ENCODE results near the gene GLA. TPM values are rescaled to one million over a fixed set of nuclear protein-coding genes. Genes with fewer than 3 reads are reported as not detected.

The GLA gene
- total RNA-seq, 1 donor from 2014 or later = 9.0 TPM

GRCh38 chrX:101417981-101418841, 10.5 kb upstream of the GLA start:
- TF ChIP-seq, protein P1, sequence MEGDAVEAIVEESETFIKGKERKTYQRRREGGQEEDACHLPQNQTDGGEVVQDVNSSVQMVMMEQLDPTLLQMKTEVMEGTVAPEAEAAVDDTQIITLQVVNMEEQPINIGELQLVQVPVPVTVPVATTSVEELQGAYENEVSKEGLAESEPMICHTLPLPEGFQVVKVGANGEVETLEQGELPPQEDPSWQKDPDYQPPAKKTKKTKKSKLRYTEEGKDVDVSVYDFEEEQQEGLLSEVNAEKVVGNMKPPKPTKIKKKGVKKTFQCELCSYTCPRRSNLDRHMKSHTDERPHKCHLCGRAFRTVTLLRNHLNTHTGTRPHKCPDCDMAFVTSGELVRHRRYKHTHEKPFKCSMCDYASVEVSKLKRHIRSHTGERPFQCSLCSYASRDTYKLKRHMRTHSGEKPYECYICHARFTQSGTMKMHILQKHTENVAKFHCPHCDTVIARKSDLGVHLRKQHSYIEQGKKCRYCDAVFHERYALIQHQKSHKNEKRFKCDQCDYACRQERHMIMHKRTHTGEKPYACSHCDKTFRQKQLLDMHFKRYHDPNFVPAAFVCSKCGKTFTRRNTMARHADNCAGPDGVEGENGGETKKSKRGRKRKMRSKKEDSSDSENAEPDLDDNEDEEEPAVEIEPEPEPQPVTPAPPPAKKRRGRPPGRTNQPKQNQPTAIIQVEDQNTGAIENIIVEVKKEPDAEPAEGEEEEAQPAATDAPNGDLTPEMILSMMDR (IDR thresholded peaks at IDR 0.05) = no peak
- Histone ChIP-seq H3K4me3 (peak overlapping the region; percentile 66 to 71), H3K4me1 (peaks cover 0 to 4% of the 10 kb centered on the region in 2 donors), H3K9me3 (no peaks in the 10 kb centered on the region), H3K36me3 (no peaks in the 10 kb centered on the region), H3K27me3 (no peaks in the 10 kb centered on the region), H3K27ac (peak overlapping the region; percentile 93 to 95)
- DNase-seq (ENCODE audit: low spot score in 2 of 2) = peak in 1 of 2 donors; percentile 84
- intact Hi-C loops (cut with DNase I) = loop anchor here (1.0 to 10.0 kb wide), 4 partner anchors 9 to 1237 kb away; partner anchors contain the start of genes GPRASP1, TCEAL2 and ZMAT1

DNA sequence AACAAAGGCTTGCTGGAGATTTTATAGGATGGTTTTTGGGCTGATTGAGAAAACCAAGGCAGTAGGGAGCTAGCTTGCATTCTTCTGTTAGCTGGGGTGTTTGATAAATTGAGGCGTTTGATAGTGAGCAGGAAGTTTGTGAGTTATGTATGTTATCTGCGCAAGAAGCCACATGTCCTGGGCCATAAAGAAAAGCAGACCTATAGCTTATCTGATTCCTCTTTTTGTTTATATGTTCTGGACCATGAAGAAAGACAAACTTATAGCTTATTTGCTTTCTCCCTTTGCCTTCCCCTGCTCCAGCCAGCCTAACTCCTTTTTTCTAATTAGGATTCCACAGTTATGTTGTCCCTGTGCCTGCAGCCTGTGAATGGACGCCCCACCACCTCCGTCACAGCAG, 9.5 kb upstream of the GLA start:
- Histone ChIP-seq H3K4me1 (peaks cover 0 to 4% of the 10 kb centered on the region in 2 donors), H3K4me3 (no peak overlapping the region), H3K27me3 (no peaks in the 10 kb centered on the region), H3K36me3 (peaks cover 0 to 5% of the 10 kb centered on the region in 2 donors), H3K27ac (peak overlapping the region in 1 of 2 donors; percentile 95), H3K9me3 (no peaks in the 10 kb centered on the region)
- DNase-seq (ENCODE audit: low spot score in 2 of 2) = no peak
- TF ChIP-seq, protein P1 (IDR thresholded peaks at IDR 0.05) = no peak
- intact Hi-C loops (cut with DNase I) = loop anchor here (5.0 to 10.0 kb wide), 3 partner anchors 515 to 1238 kb away; partner anchors contain the start of genes GPRASP1, TCEAL2 and ZMAT1

DNA sequence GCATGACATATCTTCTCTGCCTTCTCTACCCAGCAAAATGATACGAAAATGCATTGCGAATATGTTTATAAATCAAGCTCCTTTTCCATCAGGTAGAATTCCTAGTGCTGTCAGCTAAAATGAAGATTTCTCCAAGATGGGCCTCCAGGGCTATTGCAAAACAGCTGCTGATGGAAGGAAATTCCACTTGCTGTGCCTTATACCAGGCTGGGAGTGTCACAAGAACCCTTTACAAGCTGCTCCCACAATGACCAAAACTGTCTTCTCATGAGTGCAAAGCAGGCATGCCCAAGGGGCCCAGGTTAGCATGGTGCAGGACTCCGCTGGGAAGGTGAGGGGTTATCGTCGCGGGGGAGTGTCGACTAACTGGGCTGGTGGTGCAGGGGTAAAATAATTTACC, 9.0 kb upstream of the GLA start:
- H3K27me3 ChIP-seq = no peaks in the 10 kb centered on the region
- TF ChIP-seq, protein P1 (IDR thresholded peaks at IDR 0.05) = no peak
- intact Hi-C loops (cut with DNase I) = loop anchor here (5.0 to 10.0 kb wide), 3 partner anchors 516 to 1238 kb away; partner anchors contain the start of genes GPRASP1, TCEAL2 and ZMAT1
- no peaks in the 10 kb centered on the region for H3K9me3 ChIP-seq
- peaks cover 0 to 4% of the 10 kb centered on the region in 2 donors for H3K4me1 ChIP-seq
- no peak for DNase-seq (ENCODE audit: low spot score in 2 of 2)
- no peak overlapping the region for H3K4me3 ChIP-seq
- peaks cover 0 to 5% of the 10 kb centered on the region in 2 donors for H3K36me3 ChIP-seq
- no peak overlapping the region for H3K27ac ChIP-seq

DNA sequence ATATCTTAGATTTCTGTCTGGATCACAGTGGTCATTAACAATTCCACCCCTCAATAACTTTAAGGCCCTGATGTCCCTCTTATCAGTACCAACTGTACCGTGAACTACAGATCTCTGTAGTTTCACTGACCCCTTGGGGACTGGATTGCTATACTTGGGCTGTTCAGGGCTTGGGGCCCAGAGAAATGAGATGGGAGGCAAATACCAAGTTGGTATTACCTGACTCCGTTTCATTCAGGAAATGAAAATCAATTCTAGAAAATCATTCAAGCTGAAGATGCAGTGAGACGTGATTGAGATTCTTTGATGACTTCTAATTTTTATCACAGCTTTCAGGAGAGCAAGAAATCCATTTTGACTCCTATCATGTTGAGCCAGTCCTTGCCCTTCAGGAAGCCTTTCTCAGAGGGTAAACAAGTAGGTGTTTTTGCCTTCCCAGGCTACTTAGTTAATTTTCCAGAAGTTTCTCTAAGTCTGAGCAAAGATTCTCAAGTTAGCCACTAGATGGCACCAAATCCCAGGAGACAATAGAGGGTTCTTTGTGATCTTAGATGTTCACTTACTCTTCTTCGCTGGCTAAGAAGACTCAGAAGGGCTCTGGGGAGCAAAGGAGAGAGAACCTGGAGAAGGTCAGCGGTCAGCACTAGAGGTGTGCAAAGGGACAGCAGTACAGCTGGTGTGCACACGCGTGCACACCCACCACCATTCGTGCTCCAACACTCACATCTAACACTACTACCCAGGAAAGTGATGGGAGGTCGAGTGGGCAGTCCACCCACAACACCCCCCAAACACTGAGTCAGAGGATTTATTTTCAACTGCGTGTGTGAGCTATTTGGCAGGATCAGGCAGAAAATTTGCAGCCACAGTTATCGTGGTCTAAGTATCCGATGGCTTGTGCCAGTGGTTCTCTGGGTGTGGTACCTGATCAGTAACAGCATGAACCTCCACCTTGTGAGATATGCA, 7.7 kb upstream of the GLA start:
- H3K9me3 ChIP-seq = no peaks in the 10 kb centered on the region
- intact Hi-C loops (cut with DNase I) = loop anchor here (2.0 to 10.0 kb wide), 4 partner anchors 383 to 1239 kb away; partner anchors contain the start of genes GPRASP1, TCEAL2 and ZMAT1
- H3K27ac ChIP-seq = peak overlapping the region; percentile 54 to 63
- H3K27me3 ChIP-seq = no peaks in the 10 kb centered on the region
- DNase-seq (ENCODE audit: low spot score in 2 of 2) = no peak
- H3K4me1 ChIP-seq = peaks cover 0 to 4% of the 10 kb centered on the region in 2 donors
- TF ChIP-seq, protein P1 (IDR thresholded peaks at IDR 0.05) = peak; percentile 60 to 82 (median 77)
- H3K4me3 ChIP-seq = no peak overlapping the region
- H3K36me3 ChIP-seq = peaks cover 0 to 5% of the 10 kb centered on the region in 2 donors

GRCh38 chrX:101411984-101412383, 4.3 kb upstream of the GLA start:
- H3K9me3 ChIP-seq = no peaks in the 10 kb centered on the region
- H3K36me3 ChIP-seq = peaks cover 0 to 5% of the 10 kb centered on the region in 2 donors
- no peak for DNase-seq (ENCODE audit: low spot score in 2 of 2)
- intact Hi-C loops (cut with DNase I) = loop anchor here (10.0 kb wide), 2 partner anchors 713 to 1243 kb away; partner anchors contain the start of genes GPRASP1 and TCEAL2
- no peaks in the 10 kb centered on the region for H3K27me3 ChIP-seq
- TF ChIP-seq, protein P1 (IDR thresholded peaks at IDR 0.05) = no peak
- no peak overlapping the region for H3K4me3 ChIP-seq
- H3K4me1 ChIP-seq = peaks cover 0 to 3% of the 10 kb centered on the region in 2 donors
- H3K27ac ChIP-seq = no peak overlapping the region
